HepG2 (cell line): ENCODE data around the gene SLC28A1. TPM values are rescaled to one million over a fixed set of nuclear protein-coding genes. Genes with fewer than 3 reads are reported as not detected.

Experiments
- ARNT2 ChIP-seq: sonication (generic); formaldehyde crosslinking; IDR thresholded peaks from 2 replicates; pipeline ENCODE4 v1.8.0; 2022; ENCODE audit warnings: mild to moderate bottlenecking, low read depth, missing genetic modification reagents, moderate library complexity
- ATF7 ChIP-seq, 2 experiments: fragments of 450-650 bp in 1 of 2; sonication (generic) in 1 of 2; formaldehyde crosslinking in 1 of 2; IDR thresholded peaks; 2 replicates each; pipeline versions ENCODE4 v1.4.0 to v1.6.1; 2016 to 2020; ENCODE audit warnings: antibody characterized with exemption in 1 of 2, mild to moderate bottlenecking in 1 of 2, missing genetic modification reagents in 1 of 2
- E2F5 ChIP-seq: sonication (generic); formaldehyde crosslinking; conservative IDR thresholded peaks from 2 replicates; pipeline ENCODE4 v1.4.0; 2020; ENCODE audit warnings: missing genetic modification reagents
- FUBP1 ChIP-seq: sonication (generic); formaldehyde crosslinking; IDR thresholded peaks from 2 replicates; pipeline ENCODE4 v1.5.1; 2020; ENCODE audit warnings: missing genetic modification reagents, mild to moderate bottlenecking, borderline replicate concordance
- GPBP1L1 ChIP-seq: sonication (generic); formaldehyde crosslinking; IDR thresholded peaks from 2 replicates; pipeline ENCODE4 v1.5.0; 2020; ENCODE audit warnings: mild to moderate bottlenecking, missing genetic modification reagents
- HINFP ChIP-seq: sonication (generic); formaldehyde crosslinking; IDR thresholded peaks from 2 replicates; pipeline ENCODE4 v1.4.0; 2020; ENCODE audit warnings: low read depth, mild to moderate bottlenecking, missing genetic modification reagents
- HMGA1 ChIP-seq: sonication (generic); formaldehyde crosslinking; conservative IDR thresholded peaks from 2 replicates; pipeline ENCODE4 v1.4.0; 2020; ENCODE audit warnings: missing genetic modification reagents
- HNRNPL ChIP-seq: fragments of 200-400 bp; formaldehyde crosslinking; IDR thresholded peaks from 2 replicates; pipeline ENCODE4 v1.6.1; 2017; ENCODE audit warnings: mild to moderate bottlenecking, low read depth, low read length
- KAT7 ChIP-seq: IDR thresholded peaks from 2 replicates; pipeline ENCODE4 v1.6.1; 2018; ENCODE audit warnings: borderline replicate concordance, missing compliant biosample characterization
- KDM5B ChIP-seq: sonication (generic); formaldehyde crosslinking; IDR thresholded peaks from 2 replicates; pipeline ENCODE4 v1.4.0; 2020; ENCODE audit warnings: missing genetic modification reagents, mild to moderate bottlenecking, borderline replicate concordance
- KLF13 ChIP-seq: sonication (generic); formaldehyde crosslinking; IDR thresholded peaks from 2 replicates; pipeline ENCODE4 v1.4.0; 2020; ENCODE audit warnings: mild to moderate bottlenecking, missing genetic modification reagents
- MYNN ChIP-seq: sonication (generic); formaldehyde crosslinking; IDR thresholded peaks from 2 replicates; pipeline ENCODE4 v1.4.0; 2020; ENCODE audit warnings: mild to moderate bottlenecking, low read depth, missing genetic modification reagents
- SMAD1 ChIP-seq: sonication (generic); formaldehyde crosslinking; IDR thresholded peaks from 2 replicates; pipeline ENCODE4 v1.4.0; 2020; ENCODE audit warnings: missing genetic modification reagents, low read depth, mild to moderate bottlenecking, borderline replicate concordance
- ZBTB1 ChIP-seq: sonication (generic); formaldehyde crosslinking; IDR thresholded peaks from 2 replicates; pipeline ENCODE4 v1.4.0; 2020; ENCODE audit warnings: missing genetic modification reagents, borderline replicate concordance
- ZBTB46 ChIP-seq: sonication (generic); formaldehyde crosslinking; IDR thresholded peaks from 2 replicates; pipeline ENCODE4 v1.4.0; 2020; ENCODE audit warnings: mild to moderate bottlenecking, missing genetic modification reagents, borderline replicate concordance
- ZNF292 ChIP-seq: sonication (generic); formaldehyde crosslinking; IDR thresholded peaks from 2 replicates; pipeline ENCODE4 v1.8.1; 2022; ENCODE audit warnings: mild to moderate bottlenecking, low read depth, missing genetic modification reagents, borderline replicate concordance
- ZNF333 ChIP-seq: sonication (generic); formaldehyde crosslinking; IDR thresholded peaks from 2 replicates; pipeline ENCODE4 v1.4.0; 2020; ENCODE audit warnings: mild to moderate bottlenecking, missing genetic modification reagents, borderline replicate concordance
- ZNF556 ChIP-seq: sonication (generic); formaldehyde crosslinking; IDR thresholded peaks from 2 replicates; pipeline ENCODE4 v1.4.0; 2020; ENCODE audit warnings: mild to moderate bottlenecking, missing genetic modification reagents, borderline replicate concordance
- ZNF570 ChIP-seq: sonication (generic); formaldehyde crosslinking; IDR thresholded peaks from 2 replicates; pipeline ENCODE4 v1.4.0; 2020; ENCODE audit warnings: mild to moderate bottlenecking, missing genetic modification reagents, borderline replicate concordance
- ZZZ3 ChIP-seq: sonication (generic); formaldehyde crosslinking; IDR thresholded peaks from 2 replicates; pipeline ENCODE4 v1.4.0; 2020; ENCODE audit warnings: missing genetic modification reagents, mild to moderate bottlenecking, borderline replicate concordance
- polyA plus RNA-seq, 8 experiments: library from polyadenylated mRNA; depleted of rRNA in 3 of 8; stranded (reverse) in 7 of 8; unstranded in 1 of 8; fragments of >200 nt; fragmentation: Illumina TruSeq in 4 of 8; extraction: Trizol in 4 of 8; gene quantifications; 2 replicates each; pipeline versions ENCODE4 v1.2.1 to v1.2.3, GENCODE V29; 2011 to 2016; ENCODE audit warnings: low read depth in 4 of 8, missing spikeins in 1 of 8, mixed read lengths in 1 of 8; ENCODE audit not compliant: insufficient read depth in 1 of 8
- total RNA-seq, 5 experiments: library from RNA; depleted of rRNA; stranded (reverse); fragments of >200 nt; fragmentation: Illumina TruSeq; extraction: Trizol; gene quantifications; 2 replicates each; pipeline ENCODE4 v1.2.3, GENCODE V29; 2016; ENCODE audit warnings: low read depth in 1 of 5

The SLC28A1 gene
- total and polyA plus RNA-seq, 2 of the 13 experiments (the other 11 are each of a cell fraction or from before 2014, with no cell fraction given): 0.31 to 5.8 TPM

GRCh38 chr15:84883916-84884781 is at the start of gene SLC28A1 (continued):
- TF ChIP-seq ZBTB46 (no peak), ZZZ3 (CRISPR knock-in tag) (no peak), KLF13 (no peak), ZNF556 (CRISPR knock-in tag) (peak; percentile 24; the same call in 1 of the 2 replicates), ATF7 (IDR thresholded peaks at IDR 0.05) (no peak), ATF7 (CRISPR knock-in tag; IDR thresholded peaks at IDR 0.05) (no peak), HINFP (CRISPR knock-in tag) (no peak), ZNF570 (CRISPR knock-in tag) (no peak), ZNF333 (CRISPR knock-in tag) (no peak), ZBTB1 (CRISPR knock-in tag) (no peak), SMAD1 (CRISPR knock-in tag) (no peak), FUBP1 (no peak), KDM5B (CRISPR knock-in tag) (no peak), GPBP1L1 (CRISPR knock-in tag) (no peak), ZNF292 (no peak), HNRNPL (no peak), MYNN (CRISPR knock-in tag) (no peak), HMGA1 (CRISPR knock-in tag) (no peak), ARNT2 (CRISPR knock-in tag) (no peak), E2F5 (no peak), KAT7 (CRISPR knock-in tag) (no peak)
